Right forelimb (tissue), 1 donor: Measurements from ENCODE around the gene MTHFD1.

ENCODE experiments used
- DNase-seq: peaks from one replicate; pipeline ENCODE4 v3.0.0-alpha.2; 2018

Gene MTHFD1

GRCh38 chr14:64501411-64502171 lies 113.4 kb downstream of the MTHFD1 start:
- DNase-seq = no peak

- no peak for DNase-seq
Observed at GRCh38 chr14:64502456-64502855, 114.3 kb downstream of the MTHFD1 start.

GRCh38 chr14:64502887-64503433 lies 114.8 kb downstream of the MTHFD1 start:
- DNase-seq = no peak

DNA sequence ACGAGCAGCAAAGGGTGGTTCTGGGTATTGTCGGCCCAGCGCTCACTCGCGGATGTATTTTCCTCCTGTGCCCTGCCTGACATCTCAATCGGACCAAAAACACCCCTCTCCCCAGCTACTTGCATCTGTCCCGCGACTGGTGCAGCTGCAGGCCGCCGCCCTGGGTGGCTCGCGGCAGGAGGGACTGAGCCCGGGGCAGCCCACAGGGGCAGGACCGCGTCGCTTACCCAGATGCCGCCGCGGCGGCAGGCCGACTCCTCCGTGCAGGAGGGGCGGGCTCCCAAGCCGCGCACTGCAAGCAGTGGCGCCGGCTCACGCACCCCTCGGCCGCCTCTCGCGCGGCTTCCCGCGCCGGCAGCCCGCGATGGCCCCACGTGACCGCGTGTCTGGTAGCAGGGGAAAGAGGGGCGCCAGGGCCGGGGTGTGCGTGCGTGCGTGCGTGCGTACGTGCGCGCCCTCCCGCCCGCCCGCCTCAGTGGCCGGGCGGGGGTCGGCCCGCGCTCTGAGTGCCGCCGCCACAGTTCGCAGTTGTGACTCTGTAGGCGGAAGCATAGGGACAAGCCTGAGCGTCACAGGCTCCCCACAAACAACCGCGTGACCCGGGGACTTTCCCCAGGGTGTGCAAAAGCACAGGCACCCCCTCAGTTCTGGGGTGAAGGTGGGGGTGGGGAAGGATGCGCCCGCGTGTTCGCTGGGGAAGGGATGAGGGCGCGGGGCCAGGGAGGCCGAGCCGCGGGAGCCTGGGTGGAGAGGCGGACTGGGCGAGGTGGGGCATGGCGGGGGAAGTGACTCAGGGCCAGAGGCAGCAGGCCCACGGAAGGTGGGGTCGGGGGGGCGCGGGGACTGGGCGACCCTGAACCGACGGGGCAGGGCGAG lies 115.5 kb downstream of the MTHFD1 start, which contains the start of gene ZBTB25:
Gene ZBTB25 (minus strand): TSS at position 405 of the 876 bp plus-strand sequence. CDS start 13,305 bp downstream, outside the sequence.
- peak; percentile 93 for DNase-seq

DNA sequence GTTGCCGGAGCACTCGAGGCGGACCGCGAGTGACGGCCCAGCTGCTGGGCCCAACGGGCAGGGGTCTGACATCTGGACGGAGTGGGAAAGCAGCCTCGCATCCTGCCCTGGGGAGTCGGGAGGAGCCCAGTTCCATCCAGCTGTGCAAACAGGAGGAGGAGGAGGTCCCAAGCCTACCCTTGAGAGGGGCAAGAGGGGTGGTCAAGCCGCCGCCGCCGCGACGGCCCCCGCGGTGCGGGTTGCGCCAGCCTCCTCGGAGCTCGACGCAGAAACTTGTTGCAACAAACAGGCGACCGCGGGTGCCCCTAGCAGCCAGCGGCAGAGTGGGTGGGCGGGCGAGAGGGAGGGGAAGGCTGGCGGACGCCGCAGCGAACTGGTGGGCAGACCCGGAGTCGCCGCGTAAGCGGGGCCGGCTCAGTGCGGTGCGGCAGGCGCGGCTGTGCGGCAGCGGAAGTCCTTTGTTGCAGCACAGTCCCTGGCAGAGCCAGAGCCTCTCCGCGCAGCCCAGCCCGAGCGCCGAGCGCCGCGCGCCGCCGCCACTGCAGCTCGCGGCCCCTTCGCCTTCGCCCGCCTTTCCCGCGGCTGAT lies 116.2 kb downstream of the MTHFD1 start, which contains the start of gene ZBTB1:
Gene ZBTB1 (plus strand): TSS at position 461 of the 587 bp plus-strand sequence. CDS start 16,735 bp downstream, outside the sequence.
- peak; percentile 92 for DNase-seq

- DNase-seq = peak; percentile 92
Observed at GRCh38 chr14:64504897-64505794, 117.0 kb downstream of the MTHFD1 start.

DNA sequence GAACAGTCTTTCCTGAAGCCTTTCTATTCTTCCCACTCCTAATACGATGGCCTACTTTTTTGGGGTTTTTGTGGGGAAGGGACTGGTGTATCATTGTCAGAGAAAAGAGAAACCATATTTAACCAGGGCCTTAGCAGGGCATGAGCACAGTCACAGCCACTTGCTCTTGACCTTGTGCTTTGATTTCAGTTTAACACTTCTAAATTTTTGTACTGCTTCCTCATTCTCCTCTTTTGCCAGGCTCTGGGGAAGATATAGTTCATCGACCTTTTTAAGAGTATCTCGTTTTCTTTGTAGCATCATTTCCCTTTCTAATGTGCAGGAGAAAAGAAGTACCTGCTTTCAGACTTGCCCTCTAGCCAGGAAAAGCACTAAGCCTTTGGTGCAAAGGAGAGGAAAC lies 118.6 kb downstream of the MTHFD1 start:
- DNase-seq = no peak

DNA sequence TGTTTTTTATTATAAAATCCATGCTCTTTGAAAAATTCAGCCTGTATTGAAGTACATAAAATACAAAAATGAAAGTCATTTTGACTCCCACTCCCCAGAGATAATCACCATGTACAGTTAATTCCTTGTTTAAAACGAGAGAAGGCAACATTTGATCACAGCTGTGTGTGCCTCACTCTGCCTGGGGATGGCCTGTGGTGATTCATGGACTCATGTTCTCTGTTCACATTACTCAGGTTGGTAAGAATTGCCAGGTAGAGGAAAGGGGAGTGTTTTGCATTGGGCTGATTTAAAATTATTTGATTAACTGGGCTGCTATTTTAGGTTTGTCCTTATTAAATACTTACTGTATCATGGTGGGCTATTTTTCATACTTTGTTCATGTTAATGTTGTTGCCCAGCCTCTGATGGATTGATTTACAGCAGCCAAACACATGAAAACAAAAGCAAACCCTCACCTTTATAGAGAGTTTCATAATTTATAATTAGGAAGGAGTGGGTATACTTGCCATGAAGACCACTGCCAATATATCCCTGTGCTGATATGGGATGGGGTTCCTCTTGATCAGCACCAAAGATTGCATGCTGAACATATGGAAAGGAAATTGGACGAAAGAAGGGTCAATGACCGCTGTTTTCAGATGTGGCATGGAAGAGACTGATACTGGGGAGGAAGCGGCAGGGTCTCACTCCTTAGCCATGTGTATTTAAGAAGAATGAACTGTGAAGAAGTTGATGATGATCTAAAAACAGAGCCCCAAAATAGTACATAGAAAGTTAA lies 119.4 kb downstream of the MTHFD1 start:
- no peak for DNase-seq

GRCh38 chr14:64508215-64508776 lies 120.1 kb downstream of the MTHFD1 start:
- no peak for DNase-seq

DNA sequence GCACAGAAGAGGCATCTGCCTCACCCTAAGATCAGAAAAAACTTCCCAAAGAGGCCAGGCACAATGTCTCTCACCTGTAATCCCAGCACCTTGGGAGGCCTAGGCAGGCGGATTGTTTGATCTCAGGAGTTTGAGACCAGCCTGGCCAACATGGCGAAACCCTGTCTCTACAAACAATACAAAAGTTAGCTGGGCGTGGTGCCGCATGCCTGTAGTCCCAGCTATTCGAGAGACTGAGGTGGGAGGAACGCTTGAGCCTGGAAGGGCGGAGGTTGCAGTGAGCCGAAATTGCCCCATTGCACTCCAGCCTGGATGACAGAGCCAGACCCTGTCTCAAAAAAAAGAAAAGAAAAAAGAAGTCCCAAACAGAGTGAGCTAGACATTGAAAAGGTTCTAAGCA lies 120.9 kb downstream of the MTHFD1 start:
- DNase-seq = no peak
